Measurements from ENCODE around the gene ZCCHC8.

- TF ChIP-seq CTCF (IDR thresholded peaks at IDR 0.05) = no peak
- TF ChIP-seq ZFX (IDR thresholded peaks at IDR 0.05; ENCODE audit: borderline replicate concordance) = no peak
Measured at GRCh38 chr12:122474324-122474716, 26.4 kb downstream of the ZCCHC8 start.
